NOMO-1 treated with DMSO at 0.1 percent for 48 hours (cell line): ENCODE results near the gene PDSS1.
A peak's percentile ranks its signal among the peaks of the same experiment; 100 is the strongest.

Experiments
- DNase-seq: peaks from one replicate; lab custom pipeline; 2025; ENCODE audit not compliant: unreplicated experiment; lab: John Stamatoyannopoulos, UW

The PDSS1 gene

DNA sequence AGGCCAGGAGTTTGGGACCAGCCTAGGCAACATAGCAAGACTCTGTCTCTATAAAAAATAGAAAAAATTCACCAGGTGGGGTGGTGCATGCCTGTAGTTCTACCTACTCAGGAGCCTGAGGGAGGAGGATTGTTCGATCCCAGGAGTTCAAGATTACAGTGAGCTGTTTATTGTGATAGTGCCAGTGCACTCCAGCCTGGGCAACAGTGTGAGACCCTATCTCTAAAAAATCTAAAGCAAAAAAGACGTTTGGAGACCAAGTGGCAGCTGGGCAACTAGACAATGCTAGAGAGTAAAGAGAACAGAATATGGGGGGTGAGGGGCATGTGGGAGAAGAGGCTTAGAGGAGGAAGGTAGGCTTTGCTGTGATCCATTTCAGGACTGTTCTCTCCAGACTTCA is 1.4 kb downstream of the PDSS1 start:
- no peak for DNase-seq

GRCh38 chr10:26699631-26700030 is 2.1 kb downstream of the PDSS1 start:
- DNase-seq: no peak

GRCh38 chr10:26700884-26701630 is 3.6 kb downstream of the PDSS1 start:
- DNase-seq: no peak

GRCh38 chr10:26703096-26703495 is 5.6 kb downstream of the PDSS1 start:
- no peak for DNase-seq

GRCh38 chr10:26703974-26704373 is 6.5 kb downstream of the PDSS1 start:
- no peak for DNase-seq

- peak; percentile 41 for DNase-seq
Measured at GRCh38 chr10:26706206-26706605, 8.7 kb downstream of the PDSS1 start.

GRCh38 chr10:26706936-26707335 is 9.4 kb downstream of the PDSS1 start:
- DNase-seq: no peak

- DNase-seq: no peak
Measured at GRCh38 chr10:26711324-26711723, 13.8 kb downstream of the PDSS1 start.

- no peak for DNase-seq
Measured at GRCh38 chr10:26714415-26715136, 17.1 kb downstream of the PDSS1 start.

DNA sequence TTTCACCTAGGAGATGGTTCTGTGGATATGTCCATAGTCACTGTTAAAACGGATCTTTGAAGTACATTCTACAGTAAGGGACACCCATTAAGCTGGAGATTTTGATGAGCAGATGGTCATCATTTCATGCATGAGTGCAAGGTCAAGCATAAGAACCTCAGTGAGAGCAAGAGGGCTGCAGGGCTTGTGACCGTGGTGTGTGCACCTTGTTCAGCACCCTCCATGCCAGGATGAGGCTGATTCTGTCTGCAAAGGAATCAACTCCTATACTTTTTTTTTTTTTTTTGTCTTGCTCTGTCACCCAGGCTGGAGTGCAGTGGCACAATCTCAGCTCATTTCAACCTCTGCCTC is 17.6 kb downstream of the PDSS1 start:
- no peak for DNase-seq

GRCh38 chr10:26717476-26717875 is 20.0 kb downstream of the PDSS1 start:
- DNase-seq: no peak

DNA sequence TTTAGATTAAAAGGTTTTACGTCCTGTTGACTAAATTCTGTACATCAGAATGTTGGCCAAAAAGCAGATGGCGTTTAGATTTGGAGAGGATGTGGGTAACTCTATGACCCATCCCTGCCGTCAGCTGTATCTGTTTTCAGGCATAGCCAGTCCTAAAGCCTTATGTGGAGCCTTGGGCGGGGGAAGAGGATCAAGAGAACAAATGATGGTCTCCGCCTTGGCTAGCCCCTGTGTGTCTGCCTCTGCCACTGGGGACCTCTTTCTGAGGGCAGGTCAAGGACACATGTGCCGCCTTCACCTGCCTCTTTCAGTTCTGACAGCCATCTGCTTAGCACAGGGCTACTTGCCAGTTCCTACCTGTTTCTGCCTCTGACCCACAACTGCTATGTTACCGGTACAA is 24.1 kb downstream of the PDSS1 start:
- DNase-seq: no peak

GRCh38 chr10:26723016-26723415 is 25.5 kb downstream of the PDSS1 start:
- no peak for DNase-seq

GRCh38 chr10:26725837-26726727 is 28.6 kb downstream of the PDSS1 start:
- peak; percentile 32 for DNase-seq

DNA sequence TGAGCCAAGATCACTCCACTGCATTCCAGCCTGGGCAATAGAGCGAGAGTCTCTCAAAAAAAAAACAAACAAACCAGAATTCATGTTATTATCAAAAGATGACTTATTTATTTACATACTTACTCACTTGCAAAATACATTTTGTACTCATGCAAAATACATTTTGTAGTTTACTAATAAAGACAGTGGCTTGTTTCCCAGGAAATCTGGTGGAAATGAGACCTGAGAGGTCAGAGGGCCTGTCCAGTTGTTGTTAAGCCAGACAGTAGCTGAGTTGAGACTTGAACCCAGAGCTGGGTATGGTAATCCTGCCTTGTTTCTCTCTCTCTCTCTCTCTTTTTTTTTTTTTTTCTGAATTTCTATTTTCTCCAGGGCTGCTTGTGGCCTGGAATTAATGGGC is 29.5 kb downstream of the PDSS1 start:
- no peak for DNase-seq

DNA sequence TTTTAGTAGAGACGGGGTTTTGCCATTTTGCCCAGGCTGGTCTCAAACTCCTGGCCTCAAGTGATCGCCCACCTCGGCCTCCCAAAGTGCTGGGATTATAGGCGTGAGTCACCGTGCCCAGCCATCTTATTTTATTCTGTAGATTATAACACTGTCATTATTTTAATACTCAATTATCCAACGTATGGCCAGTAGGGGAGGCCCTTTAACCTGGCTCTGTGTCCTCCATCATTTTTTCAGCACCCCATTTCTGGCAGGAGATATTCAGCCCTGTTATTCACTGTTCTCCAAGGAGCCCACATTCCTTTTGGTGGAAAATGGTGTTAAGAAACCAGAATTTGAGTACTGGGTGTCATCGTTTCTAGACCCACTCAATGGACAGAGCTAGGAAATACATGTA is 31.5 kb downstream of the PDSS1 start:
- DNase-seq: no peak

- DNase-seq: no peak
Measured at GRCh38 chr10:26729395-26729794, 31.9 kb downstream of the PDSS1 start.

- DNase-seq: no peak
Measured at GRCh38 chr10:26730552-26730951, 33.1 kb downstream of the PDSS1 start.

- DNase-seq: no peak
Measured at GRCh38 chr10:26733750-26734568, 36.5 kb downstream of the PDSS1 start.

DNA sequence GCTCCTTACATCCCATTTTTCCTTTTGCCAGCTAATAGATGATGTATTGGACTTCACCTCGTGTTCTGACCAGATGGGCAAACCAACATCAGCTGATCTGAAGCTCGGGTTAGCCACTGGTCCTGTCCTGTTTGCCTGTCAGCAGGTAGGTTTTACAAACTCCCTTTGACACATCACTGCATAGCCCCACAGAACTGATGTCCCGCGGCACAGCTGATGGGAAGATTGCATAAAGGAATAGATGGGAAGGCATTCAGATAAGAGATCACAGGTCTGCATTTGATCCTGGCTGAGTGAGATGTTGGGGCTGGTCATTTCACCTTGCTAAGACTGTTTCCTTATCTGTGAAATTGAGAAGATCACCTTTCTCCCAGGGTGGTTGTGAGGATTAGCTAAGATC is 37.9 kb downstream of the PDSS1 start:
- DNase-seq: no peak

- peak; percentile 34 for DNase-seq
Measured at GRCh38 chr10:26737730-26738129, 40.2 kb downstream of the PDSS1 start.
